ENCODE results near the gene ZNF609. TPM values are rescaled to one million over a fixed set of nuclear protein-coding genes. Genes with fewer than 3 reads are reported as not detected.

The ZNF609 gene
- total RNA-seq, 1 donor from 2014 or later, result 48.2 TPM

DNA sequence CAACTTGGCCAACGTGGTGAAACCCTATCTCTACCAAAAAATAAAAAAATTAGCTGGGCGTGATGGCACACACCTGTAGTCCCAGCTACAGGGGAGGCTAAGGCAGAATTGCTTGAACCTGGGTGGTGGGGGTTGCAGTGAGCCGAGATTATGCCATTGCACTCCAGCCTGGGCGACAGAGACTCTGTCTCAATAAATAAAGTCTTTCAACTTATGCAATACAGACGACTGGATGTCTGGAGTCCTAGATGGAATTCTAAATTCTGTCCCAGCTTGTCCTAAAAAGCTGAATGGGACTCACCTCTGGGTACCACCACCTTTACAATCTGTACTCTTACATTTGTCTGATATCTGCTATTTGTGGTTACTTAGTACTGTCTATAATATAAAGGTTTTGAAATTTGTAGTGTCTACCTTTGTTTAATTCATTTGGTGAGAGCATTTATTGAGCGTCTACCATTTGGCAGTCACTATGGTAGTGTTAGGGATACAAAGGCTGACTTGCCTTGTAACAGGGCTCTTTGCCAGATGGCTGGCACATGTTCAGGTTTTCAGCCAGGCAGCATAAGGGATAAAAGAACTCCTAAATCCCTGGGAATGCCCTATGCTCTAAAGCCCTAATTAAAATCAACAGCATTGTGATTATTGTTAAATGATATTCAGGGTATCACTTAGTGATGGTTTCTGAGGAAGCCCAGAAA is 7.2 kb upstream of the ZNF609 start:
- ATAC-seq (no peak), DNase-seq (ENCODE audit: low spot score) (peak; percentile 64)
- intact Hi-C loops (cut with DNase I), result no loop called here

DNA sequence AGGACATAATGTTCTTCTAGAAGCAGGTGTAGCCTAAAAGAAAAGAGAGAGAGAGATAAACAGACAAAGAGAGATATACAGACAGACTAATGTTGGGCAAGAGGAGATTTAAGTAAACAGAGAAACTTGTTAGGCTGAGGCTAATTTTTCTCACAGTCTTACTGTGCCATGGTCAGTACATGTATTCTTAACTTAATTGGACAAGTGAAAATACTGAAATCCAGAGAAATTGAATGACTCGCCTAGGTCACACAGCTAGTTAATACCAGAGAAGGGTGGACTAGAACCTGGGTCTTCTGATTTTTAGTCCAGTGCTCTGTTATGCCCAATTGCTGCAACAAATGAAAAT is 6.7 kb upstream of the ZNF609 start:
- no peak for ATAC-seq
- intact Hi-C loops (cut with DNase I), result no loop called here
- DNase-seq (ENCODE audit: low spot score), result no peak

DNA sequence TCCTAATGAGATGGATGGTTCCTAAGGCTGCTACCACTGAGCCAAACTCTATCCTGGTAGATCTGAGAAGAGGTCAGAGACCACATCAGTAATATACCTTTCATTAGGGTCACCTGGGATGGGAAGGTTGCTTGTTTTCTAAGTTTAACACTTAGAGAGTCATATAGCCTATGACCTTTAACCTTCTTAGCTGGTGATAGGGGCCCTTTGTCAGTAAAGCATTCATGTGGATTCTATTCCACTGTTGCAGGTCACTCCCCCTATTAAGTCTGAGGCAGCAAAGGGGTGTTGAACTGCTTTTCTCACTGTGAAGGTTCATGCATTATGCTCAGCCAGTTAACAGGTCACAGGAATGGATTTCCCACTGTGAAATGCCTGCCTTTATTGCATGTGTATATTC is 6.1 kb upstream of the ZNF609 start:
- no peak for DNase-seq (ENCODE audit: low spot score)

GRCh38 chr15:64455961-64456371 is 4.4 kb upstream of the ZNF609 start:
- DNase-seq (ENCODE audit: low spot score) (no peak), ATAC-seq (no peak)
- intact Hi-C loops (cut with DNase I), result no loop called here

More for the DNA sequence above, 6.1 kb upstream of the ZNF609 start:
- intact Hi-C loops (cut with DNase I), result no loop called here
- no peak for ATAC-seq

- no peak for ATAC-seq
- intact Hi-C loops (cut with DNase I), result no loop called here
- DNase-seq (ENCODE audit: low spot score), result no peak
Measured at GRCh38 chr15:64456634-64457108, 3.7 kb upstream of the ZNF609 start.

DNA sequence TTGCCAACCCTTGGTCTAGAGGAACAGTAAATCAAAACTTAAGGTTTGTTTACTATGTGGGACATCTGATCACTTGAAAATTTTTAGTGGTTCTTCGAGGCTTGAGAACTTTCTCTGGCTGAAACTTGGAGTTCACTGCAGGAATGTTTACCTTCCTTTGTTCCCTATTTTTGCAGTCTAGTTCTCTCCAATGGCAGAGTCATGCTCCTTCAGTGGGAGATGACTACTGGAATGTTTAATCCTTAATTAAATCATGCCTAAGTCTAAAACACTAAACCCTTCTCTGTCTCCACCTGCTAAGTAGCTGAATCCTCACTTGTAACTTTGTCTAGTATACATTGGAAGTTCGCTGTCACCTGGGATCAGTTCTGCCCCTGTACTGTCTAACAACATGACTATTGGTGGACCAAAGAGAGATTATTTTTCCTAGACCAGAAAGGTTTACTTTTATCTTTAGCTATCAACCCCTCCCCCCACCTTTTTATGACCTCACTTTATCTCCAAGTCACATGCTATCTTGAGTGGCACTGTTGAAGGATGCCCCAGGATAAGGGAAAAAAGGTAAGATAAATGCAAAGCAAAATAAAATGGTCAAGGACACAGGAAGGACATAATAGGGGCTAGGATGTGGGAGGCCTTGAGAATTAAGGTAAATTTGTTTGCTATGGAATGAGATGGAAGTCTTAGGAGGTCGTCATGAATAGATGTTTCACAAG is 1.2 kb upstream of the ZNF609 start:
- ATAC-seq (no peak), DNase-seq (ENCODE audit: low spot score) (no peak)
- intact Hi-C loops (cut with DNase I), result no loop called here

DNA sequence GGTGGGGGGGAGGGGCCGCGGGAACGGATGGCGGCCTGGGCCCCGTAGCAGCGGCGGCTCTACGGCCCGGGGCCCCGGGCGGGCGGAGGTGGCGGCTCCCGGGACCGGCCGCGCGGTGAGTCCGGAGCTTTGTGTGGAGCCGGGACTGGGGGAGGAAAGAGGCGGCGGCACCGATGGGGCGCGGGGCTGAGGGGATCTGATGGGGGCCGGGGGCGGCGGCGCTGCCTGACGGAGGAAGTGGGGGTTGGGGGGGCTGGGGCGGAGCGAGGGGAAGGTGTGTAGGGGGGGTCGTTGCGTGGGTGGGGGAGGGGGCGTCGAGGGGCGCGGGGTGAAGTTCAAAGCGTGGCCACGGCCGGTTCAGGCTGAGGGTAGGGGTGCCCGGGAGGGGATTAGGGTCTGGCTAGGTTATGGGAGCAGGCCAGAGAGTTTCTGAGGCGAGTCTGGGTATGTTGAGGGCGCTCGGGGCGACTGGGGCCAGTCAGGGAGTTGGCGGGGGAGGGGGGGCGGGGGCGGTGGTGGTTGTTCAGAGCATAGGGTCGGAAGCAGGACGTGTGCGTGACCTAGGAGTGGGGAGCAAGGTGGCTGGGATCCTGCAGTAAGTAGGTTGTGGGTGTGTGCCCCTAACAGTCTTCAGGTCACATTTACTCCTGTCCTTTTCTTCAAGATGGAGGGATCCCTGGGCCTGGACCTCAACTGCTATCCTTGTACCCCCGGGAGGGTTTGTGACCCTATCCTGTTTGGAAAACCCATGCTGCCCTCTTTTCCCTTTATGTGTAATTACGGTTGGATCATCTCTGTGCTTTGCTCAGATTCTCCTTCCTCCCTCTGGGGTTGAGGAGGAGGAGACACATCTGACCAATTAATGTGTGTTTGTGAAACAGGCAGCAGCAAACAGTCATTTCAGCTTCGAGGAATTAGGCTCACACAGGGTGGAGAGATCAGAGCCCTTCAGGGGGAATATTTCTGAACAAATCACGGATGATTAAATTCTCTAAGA is 644 bp downstream of the ZNF609 start:
- intact Hi-C loops (cut with DNase I), result no loop called here
- ATAC-seq (peak; percentile 85), DNase-seq (ENCODE audit: low spot score) (peak; percentile 61)

GRCh38 chr15:64461721-64462162 is 1.4 kb downstream of the ZNF609 start:
- DNase-seq (ENCODE audit: low spot score) (no peak), ATAC-seq (peak; percentile 45)
- intact Hi-C loops (cut with DNase I), result no loop called here

DNA sequence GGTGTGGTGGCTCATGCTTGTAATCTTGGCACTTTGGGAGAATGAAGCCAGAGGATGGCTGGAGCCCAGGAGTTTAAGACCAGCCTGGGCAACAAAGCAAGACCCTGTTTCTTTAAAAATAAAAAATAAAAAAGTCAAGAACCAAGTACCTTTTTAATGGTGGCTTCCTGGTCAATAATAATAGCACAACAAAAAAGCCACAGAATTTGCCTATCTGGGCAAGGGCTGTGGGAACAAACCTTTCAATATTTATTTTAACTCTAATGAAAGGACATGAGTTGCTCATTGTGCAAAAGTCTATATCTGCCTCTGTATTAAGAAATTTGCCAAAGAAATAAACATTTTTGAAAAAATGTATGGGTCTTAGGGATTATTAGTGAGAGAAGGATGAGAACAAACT is 2.1 kb downstream of the ZNF609 start:
- ATAC-seq, result no peak
- DNase-seq (ENCODE audit: low spot score), result no peak
- intact Hi-C loops (cut with DNase I), result no loop called here

DNA sequence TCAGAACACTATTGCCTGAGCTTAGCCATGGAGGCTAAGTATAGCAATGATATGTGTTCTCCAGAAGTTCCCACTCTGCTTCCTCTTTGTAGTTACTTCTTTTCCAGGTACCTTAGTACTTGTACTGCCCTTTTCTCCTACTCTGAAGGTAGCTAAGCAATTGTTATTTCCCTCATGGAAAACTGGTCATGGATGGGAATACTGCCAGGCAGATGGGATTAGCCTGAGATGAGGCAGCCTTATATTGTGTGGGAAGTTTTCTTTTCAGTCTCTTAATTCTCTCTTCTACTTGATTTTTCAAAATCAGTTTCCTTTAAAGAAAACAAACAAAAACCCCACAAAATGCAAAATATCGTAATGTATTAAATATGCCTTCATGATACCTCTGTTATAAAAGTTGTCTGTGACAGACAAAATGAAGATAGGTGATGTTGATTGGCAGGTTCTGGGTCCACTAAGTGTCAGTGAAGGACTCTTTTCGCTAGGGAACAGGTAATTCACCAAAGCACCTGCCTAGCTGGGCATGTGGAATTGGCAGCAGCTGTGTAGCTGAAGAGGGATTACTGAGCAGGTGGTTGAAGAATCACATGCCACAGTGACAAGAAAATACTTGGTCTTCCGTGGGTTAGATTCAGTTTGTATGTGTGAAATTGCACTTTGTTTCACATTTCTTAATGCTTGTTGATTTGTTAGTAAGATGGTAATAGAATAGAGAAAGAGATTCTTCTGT is 4.1 kb downstream of the ZNF609 start:
- ATAC-seq, result no peak
- intact Hi-C loops (cut with DNase I), result no loop called here
- no peak for DNase-seq (ENCODE audit: low spot score)

GRCh38 chr15:64466408-64467141 is 6.2 kb downstream of the ZNF609 start:
- ATAC-seq (no peak), DNase-seq (ENCODE audit: low spot score) (no peak)
- intact Hi-C loops (cut with DNase I), result no loop called here

DNA sequence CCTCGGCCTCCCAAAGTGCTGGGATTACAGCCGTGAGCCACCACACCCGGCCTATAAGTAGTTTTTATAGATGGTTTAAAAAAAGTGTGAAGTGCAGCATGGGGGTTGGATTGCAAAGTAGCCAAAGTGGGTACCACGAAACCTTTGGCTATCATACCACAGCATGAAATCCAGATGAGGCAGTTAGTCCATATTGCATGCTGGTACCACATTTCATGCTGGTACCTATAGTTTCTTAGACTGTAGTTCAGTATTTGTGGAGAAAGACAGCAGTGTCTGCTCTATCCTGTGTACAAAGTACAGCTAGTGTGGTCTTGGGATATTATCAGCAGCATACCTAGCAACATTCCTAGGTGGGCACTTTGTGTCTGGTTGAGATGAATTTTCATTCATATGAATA is 11.8 kb downstream of the ZNF609 start:
- intact Hi-C loops (cut with DNase I), result no loop called here
- DNase-seq (ENCODE audit: low spot score) (no peak), ATAC-seq (no peak)

GRCh38 chr15:64474846-64475245 is 14.5 kb downstream of the ZNF609 start:
- intact Hi-C loops (cut with DNase I), result no loop called here
- ATAC-seq (no peak), DNase-seq (ENCODE audit: low spot score) (no peak)

DNA sequence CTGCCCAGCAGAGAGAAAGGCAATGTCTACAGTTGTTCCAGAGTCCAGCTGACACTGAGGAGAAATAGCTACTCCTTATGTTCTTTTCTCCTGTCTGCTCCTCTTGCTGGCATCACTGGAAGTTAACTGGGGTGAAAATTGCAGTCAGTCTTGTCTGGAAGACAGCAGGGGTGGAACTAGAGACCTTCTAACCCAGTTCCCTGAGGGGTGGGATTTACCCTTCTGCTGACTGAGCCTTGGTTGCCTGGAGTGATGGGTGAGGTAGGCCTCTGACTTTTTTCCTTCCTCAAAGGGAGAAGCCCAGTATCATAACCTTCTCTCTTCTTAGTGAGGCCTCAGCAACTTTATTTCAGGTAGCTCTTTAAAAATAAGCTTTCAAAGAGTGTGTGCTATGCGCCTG is 16.2 kb downstream of the ZNF609 start:
- intact Hi-C loops (cut with DNase I), result no loop called here
- DNase-seq (ENCODE audit: low spot score) (no peak), ATAC-seq (no peak)

GRCh38 chr15:64478863-64479262 is 18.5 kb downstream of the ZNF609 start:
- DNase-seq (ENCODE audit: low spot score) (no peak), ATAC-seq (no peak)
- intact Hi-C loops (cut with DNase I), result no loop called here

- ATAC-seq, result no peak
- intact Hi-C loops (cut with DNase I), result no loop called here
- no peak for DNase-seq (ENCODE audit: low spot score)
Measured at GRCh38 chr15:64480891-64481290, 20.5 kb downstream of the ZNF609 start.

- DNase-seq (ENCODE audit: low spot score) (no peak), ATAC-seq (no peak)
- intact Hi-C loops (cut with DNase I), result no loop called here
Measured at GRCh38 chr15:64483749-64484148, 23.4 kb downstream of the ZNF609 start.

DNA sequence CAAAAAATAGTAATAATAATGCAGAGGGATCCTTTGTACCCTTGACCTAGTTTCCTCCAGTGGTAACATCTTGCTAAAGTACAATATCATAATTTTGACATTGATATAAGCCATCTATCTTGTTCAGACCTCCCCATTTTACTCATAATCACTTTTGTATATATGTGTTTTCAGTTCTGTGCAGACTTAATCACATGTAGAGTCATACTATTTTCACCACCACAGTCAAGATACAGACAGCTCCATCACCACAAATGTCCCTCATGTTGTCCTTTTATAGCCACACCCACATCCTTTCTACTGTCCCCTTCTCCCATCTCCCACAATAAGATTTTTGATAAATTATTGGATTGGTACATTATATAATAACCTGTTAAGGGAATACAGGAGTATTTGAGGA is 25.4 kb downstream of the ZNF609 start:
- intact Hi-C loops (cut with DNase I), result no loop called here
- no peak for DNase-seq (ENCODE audit: low spot score)
- no peak for ATAC-seq

All from sciatic nerve (tissue), 2 donors.